GM12865 (cell line): ENCODE data around the gene SHISA7.

Source experiments
- DNase-seq: peaks from one replicate; pipeline ENCODE4 v3.0.0; 2010; ENCODE audit warnings: low read depth
- H3K4me3 ChIP-seq: 2 replicates; pipeline ENCODE4 v1.5.1; 2011; ENCODE audit warnings: mild to moderate bottlenecking, low read depth, low read length, control low read depth
- TF ChIP-seq, protein P1 (sequence below): IDR thresholded peaks from 2 replicates; pipeline ENCODE4 v1.5.1; 2011; ENCODE audit warnings: low read length, control low read depth, low read depth, inconsistent platforms; ENCODE audit not compliant: insufficient read depth; ENCODE audit errors: missing control alignments

Gene SHISA7

DNA sequence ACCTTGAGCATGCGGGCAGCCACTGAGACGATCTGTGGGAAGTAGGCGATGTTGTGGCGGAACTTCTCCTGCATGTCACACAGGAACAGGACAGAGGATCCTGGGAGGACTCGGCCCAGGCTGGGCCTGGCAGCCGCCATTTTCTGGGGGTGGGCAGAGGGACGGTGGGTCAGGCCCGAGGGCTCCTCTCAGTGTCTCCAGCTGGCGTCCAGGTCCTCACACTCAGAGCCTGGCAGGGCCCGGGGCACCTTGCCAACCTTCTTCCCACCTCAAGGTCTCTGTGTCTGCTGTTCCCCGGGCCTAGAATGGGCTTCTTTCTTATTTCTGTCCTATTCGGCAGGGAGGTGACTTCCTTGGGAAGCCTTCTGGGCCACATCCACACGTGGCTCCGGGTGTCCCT, 13.2 kb upstream of the SHISA7 start:
- no peak for DNase-seq
- no peak overlapping the region for H3K4me3 ChIP-seq
- TF ChIP-seq, protein P1, sequence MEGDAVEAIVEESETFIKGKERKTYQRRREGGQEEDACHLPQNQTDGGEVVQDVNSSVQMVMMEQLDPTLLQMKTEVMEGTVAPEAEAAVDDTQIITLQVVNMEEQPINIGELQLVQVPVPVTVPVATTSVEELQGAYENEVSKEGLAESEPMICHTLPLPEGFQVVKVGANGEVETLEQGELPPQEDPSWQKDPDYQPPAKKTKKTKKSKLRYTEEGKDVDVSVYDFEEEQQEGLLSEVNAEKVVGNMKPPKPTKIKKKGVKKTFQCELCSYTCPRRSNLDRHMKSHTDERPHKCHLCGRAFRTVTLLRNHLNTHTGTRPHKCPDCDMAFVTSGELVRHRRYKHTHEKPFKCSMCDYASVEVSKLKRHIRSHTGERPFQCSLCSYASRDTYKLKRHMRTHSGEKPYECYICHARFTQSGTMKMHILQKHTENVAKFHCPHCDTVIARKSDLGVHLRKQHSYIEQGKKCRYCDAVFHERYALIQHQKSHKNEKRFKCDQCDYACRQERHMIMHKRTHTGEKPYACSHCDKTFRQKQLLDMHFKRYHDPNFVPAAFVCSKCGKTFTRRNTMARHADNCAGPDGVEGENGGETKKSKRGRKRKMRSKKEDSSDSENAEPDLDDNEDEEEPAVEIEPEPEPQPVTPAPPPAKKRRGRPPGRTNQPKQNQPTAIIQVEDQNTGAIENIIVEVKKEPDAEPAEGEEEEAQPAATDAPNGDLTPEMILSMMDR, result no peak

DNA sequence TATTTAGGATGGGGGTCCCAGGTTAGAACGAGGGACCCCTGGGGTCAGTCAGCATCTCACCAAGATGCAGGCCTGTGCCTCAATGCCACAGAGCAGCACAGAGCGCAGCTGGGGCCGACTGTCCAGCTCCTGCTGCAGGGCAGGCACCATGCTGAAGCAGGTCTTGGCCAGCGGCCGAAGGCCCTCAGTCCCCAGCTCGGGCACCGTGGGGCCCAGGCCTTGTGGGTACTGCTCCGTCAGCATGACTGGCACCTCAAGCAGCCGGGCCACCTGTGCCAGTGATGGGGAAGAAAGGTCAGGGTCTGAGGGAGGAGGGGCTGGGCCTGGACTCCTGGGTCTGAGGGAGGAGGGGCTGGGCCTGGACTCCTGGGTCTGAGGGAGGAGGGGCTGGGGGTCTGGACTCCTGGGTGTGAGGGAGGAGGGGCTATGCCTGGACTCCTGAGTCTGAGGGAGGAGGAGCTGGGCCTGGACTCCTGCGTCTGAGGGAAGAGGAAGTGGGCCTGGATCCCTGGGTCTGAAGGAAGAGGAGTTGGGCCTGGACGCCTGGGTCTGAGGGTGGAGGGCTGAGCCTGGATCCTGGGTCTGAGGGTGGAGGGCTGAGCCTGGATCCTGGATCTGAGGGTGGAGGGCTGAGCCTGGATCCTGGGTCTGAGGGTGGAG, 12.6 kb upstream of the SHISA7 start:
- no peak overlapping the region for H3K4me3 ChIP-seq
- TF ChIP-seq, protein P1, result no peak
- DNase-seq, result no peak

DNA sequence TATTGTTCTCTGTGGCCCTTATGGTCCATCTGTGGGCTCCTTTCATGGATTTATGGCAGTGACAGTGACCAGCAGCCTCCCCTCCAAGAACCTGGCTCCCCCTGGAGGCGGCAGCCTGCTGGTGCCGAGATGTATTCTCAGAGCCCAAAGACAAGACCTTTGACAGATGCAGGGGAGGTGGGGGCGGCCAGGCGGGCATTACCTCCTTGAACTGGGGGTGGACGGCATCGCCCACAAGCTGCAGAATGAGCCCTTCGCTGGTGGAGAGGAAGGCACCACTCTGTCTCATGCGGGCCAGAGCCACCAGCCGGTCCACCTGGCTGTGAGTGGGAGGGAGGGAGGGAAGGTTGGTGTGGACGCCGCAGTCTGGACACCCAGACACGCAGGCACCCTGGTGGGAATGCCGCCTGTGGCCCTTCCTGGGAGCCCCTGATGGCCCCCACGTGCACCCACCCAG, 11.7 kb upstream of the SHISA7 start:
- TF ChIP-seq, protein P1, result peak; percentile 62
- no peak overlapping the region for H3K4me3 ChIP-seq
- DNase-seq, result peak; percentile 59

DNA sequence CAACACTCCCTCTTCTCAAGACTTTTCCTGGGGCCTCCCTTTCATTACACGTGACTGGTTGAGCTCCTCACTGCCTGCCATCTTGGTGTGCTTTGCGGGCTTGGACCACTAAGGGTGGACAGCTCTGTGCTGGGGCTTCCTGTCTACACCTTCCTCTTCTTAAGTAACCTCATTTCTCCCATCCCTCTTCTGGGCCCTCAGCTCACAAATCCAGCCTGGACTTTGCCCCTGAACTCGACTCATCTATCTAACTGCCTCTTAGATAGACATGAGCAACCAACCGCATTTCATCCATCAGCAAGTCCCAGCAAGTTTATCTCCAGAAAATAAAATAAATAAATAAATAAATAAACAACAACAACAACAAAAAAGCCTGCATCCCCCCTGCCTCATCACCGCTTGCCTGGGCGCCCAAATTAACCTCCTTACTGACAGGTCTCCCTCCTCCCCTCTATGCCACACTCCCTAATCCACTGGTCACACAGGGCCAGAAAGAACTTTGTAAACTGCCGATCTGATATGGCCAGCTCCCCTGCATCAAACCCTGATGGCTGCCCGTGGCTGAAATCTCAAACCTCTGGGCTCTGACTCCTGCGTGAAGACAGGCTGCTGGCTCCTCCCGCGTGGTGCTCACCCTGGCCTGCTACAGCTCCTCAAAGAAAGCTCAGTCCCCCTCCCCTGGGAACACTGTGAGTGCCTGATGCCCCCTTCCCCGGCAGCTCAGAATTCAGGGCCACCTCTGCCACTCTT, 10.6 kb upstream of the SHISA7 start:
- no peak for DNase-seq
- TF ChIP-seq, protein P1, result no peak
- no peak overlapping the region for H3K4me3 ChIP-seq

DNA sequence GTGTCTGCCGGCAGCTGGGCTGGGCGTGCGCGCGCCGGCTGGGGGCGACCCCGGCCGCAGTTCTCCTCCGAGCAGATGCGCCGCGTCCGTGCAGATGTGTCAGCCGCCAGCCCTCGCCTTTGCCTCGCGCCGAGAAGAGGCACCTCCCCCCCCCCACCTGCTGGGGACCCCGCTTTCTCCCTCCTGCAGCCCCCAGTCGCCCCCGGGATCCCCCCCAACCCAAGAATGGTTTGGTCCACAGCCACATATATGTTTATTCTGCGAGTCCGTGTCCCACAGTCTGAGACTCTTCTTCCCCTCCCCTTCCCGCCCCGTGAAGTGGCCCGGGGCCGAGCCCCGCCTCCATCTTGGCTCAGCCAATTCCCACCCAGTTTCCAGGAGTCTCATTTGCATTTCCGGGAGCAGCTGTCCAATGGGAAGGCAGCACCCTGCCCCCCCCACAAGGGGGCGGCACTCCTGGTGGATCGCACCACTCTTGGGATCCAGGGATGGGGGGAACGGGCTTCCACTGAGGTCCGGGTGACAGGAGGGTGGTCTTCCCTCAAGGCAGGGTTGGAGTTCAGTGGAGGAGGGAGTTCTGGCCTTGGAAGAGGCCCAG, 9.7 kb upstream of the SHISA7 start:
- no peak overlapping the region for H3K4me3 ChIP-seq
- peak; percentile 31 for DNase-seq
- TF ChIP-seq, protein P1, result no peak

DNA sequence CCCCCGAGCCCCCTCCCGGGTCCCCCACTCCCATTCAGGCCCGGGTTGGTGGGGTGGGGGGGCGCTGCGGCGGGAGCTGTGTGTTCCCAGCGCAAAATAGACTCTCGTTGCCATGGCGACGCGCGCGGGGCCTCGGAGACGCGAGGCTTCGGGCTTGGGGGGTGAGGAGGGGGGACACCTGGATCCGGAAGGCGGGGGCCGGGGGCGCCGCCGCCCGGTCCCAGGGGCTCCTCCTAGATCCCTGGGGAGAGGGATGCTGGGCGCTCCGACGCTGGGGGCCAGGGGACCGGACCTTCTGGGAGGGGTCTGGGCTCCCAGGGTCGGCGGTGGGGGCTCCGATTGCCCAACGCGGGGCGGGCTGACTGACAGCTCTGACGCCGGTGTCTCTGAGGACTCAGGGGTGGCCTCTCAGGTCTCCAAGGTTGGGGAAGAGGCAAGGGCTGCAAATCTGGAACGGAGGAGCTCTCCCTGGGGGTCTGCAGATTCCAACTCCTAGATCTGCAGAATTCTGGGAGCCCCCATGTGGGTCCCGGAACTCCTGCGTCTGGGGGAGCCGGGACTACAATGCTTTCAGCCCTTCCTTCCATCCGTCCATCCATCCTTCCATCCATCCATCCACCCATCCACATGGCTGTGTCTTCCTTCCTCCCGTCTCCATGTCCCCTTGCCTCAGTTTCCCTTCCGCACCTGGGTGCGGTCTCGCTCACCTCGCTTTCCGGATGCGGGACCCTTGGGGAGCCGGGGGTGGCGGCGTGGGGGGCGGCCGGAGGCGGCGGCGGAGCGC, 9.1 kb upstream of the SHISA7 start:
- no peak for DNase-seq
- H3K4me3 ChIP-seq, result no peak overlapping the region

More for the DNA sequence above, 9.1 kb upstream of the SHISA7 start:
- TF ChIP-seq, protein P1, result no peak
